GM18868 (cell line): ENCODE data around the gene RBFOX2.
"Not testable (repeated sequence)": the region's sequence is repeated elsewhere in the genome, so short reads cannot be mapped to it uniquely, and the experiment has no call there.

Experiments
- ATAC-seq: cut with Tn5 transposase; IDR thresholded peaks from one replicate; pipeline ENCODE4 v1.9.1; 2021; ENCODE audit warnings: mild to moderate bottlenecking, moderate library complexity; ENCODE audit not compliant: unreplicated experiment

RBFOX2 gene

GRCh38 chr22:35838855-35839576, 189.6 kb downstream of the RBFOX2 start:
- ATAC-seq, result no peak

- ATAC-seq, result no peak
Observed at GRCh38 chr22:35837101-35837727, 191.4 kb downstream of the RBFOX2 start.

GRCh38 chr22:35835998-35836691, 192.5 kb downstream of the RBFOX2 start:
- ATAC-seq, result no peak

GRCh38 chr22:35835267-35835997, 193.2 kb downstream of the RBFOX2 start:
- no peak for ATAC-seq

GRCh38 chr22:35834061-35834460, 194.6 kb downstream of the RBFOX2 start:
- ATAC-seq, result no peak

- no peak for ATAC-seq
Observed at GRCh38 chr22:35830305-35830704, 198.3 kb downstream of the RBFOX2 start.

GRCh38 chr22:35824256-35824655, 204.4 kb downstream of the RBFOX2 start:
- no peak for ATAC-seq

GRCh38 chr22:35821654-35822053, 207.0 kb downstream of the RBFOX2 start:
- ATAC-seq, result no peak

GRCh38 chr22:35819421-35819820, 209.2 kb downstream of the RBFOX2 start:
- no peak for ATAC-seq

GRCh38 chr22:35818897-35819296, 209.7 kb downstream of the RBFOX2 start:
- ATAC-seq, result no peak

GRCh38 chr22:35812600-35812999, 216.0 kb downstream of the RBFOX2 start:
- no peak for ATAC-seq

- no peak for ATAC-seq
Observed at GRCh38 chr22:35811670-35812069, 217.0 kb downstream of the RBFOX2 start.

- ATAC-seq, result no peak
Observed at GRCh38 chr22:35809816-35810215, 218.8 kb downstream of the RBFOX2 start.

- ATAC-seq, result no peak
Observed at GRCh38 chr22:35808377-35808776, 220.2 kb downstream of the RBFOX2 start.

GRCh38 chr22:35806668-35807067, 222.0 kb downstream of the RBFOX2 start:
- ATAC-seq, result not testable (repeated sequence)

GRCh38 chr22:35805466-35805865, 223.2 kb downstream of the RBFOX2 start:
- ATAC-seq, result no peak

- ATAC-seq, result no peak
Observed at GRCh38 chr22:35804421-35804820, 224.2 kb downstream of the RBFOX2 start.

- no peak for ATAC-seq
Observed at GRCh38 chr22:35802885-35803284, 225.7 kb downstream of the RBFOX2 start.

- ATAC-seq, result not testable (repeated sequence)
Observed at GRCh38 chr22:35801301-35801700, 227.3 kb downstream of the RBFOX2 start.

- ATAC-seq, result no peak
Observed at GRCh38 chr22:35799150-35799549, 229.5 kb downstream of the RBFOX2 start.

GRCh38 chr22:35797411-35797810, 231.2 kb downstream of the RBFOX2 start:
- ATAC-seq, result no peak
